H9 (cell line): Measurements from ENCODE around the gene GABBR2. TPM values are rescaled to one million over a fixed set of nuclear protein-coding genes. Genes with fewer than 3 reads are reported as not detected.
"Not testable (repeated sequence)": the region's sequence is repeated elsewhere in the genome, so short reads cannot be mapped to it uniquely, and the experiment has no call there.

Source experiments
- DNase-seq: peaks from one replicate; pipeline ENCODE4 v3.0.0-alpha.2; 2017
- H2AFZ ChIP-seq: one replicate; pipeline ENCODE4 v1.6.1; 2013; ENCODE audit warnings: mild to moderate bottlenecking, low read length, control low read depth, moderate library complexity
- H2AK5ac ChIP-seq: 2 replicates; pipeline ENCODE4 v1.6.1; 2013; ENCODE audit warnings: low read length, control low read depth, mixed read lengths; ENCODE audit not compliant: insufficient read length
- H2BK120ac ChIP-seq: one replicate; pipeline ENCODE4 v1.6.1; 2013; ENCODE audit warnings: low read depth, mild to moderate bottlenecking, low read length, control low read depth, inconsistent platforms; ENCODE audit not compliant: poor library complexity, severe bottlenecking
- H2BK12ac ChIP-seq: 2 replicates; pipeline ENCODE4 v1.6.1; 2013; ENCODE audit warnings: low read length, control low read depth, mixed read lengths, low read depth; ENCODE audit not compliant: insufficient read length
- H2BK15ac ChIP-seq: 2 replicates; pipeline ENCODE4 v1.6.1; 2013; ENCODE audit warnings: low read depth, low read length, control low read depth
- H2BK20ac ChIP-seq: one replicate; pipeline ENCODE4 v1.6.1; 2013; ENCODE audit warnings: low read depth, mild to moderate bottlenecking, low read length, control low read depth, inconsistent platforms; ENCODE audit not compliant: poor library complexity, severe bottlenecking
- H2BK5ac ChIP-seq: 2 replicates; pipeline ENCODE4 v1.6.1; 2013; ENCODE audit warnings: low read length, control low read depth, mixed read lengths; ENCODE audit not compliant: insufficient read length
- H3K14ac ChIP-seq: 2 replicates; pipeline ENCODE4 v1.6.1; 2013; ENCODE audit warnings: low read length, control low read depth; ENCODE audit not compliant: insufficient read depth
- H3K18ac ChIP-seq: 2 replicates; pipeline ENCODE4 v1.6.1; 2013; ENCODE audit warnings: low read depth, mild to moderate bottlenecking, mixed read lengths, low read length, control low read depth; ENCODE audit not compliant: insufficient read length
- H3K23ac ChIP-seq: 2 replicates; pipeline ENCODE4 v1.6.1; 2013; ENCODE audit warnings: low read length, control low read depth, mixed read lengths, low read depth; ENCODE audit not compliant: insufficient read length
- H3K23me2 ChIP-seq: 2 replicates; pipeline ENCODE4 v1.6.1; 2013; ENCODE audit warnings: low read depth, mild to moderate bottlenecking, mixed read lengths, low read length, control low read depth; ENCODE audit not compliant: insufficient read length, poor library complexity, severe bottlenecking
- H3K27ac ChIP-seq: 2 replicates; pipeline ENCODE4 v1.5.1; 2013; ENCODE audit warnings: low read length, control low read depth, mixed read lengths, low read depth; ENCODE audit not compliant: insufficient read length
- H3K27me3 ChIP-seq: 2 replicates; pipeline ENCODE4 v1.6.1; 2013; ENCODE audit warnings: low read length, control low read depth, inconsistent platforms; ENCODE audit not compliant: insufficient read depth
- H3K4ac ChIP-seq: 2 replicates; pipeline ENCODE4 v1.6.1; 2013; ENCODE audit warnings: low read depth, mild to moderate bottlenecking, control low read depth, inconsistent platforms, low read length, moderate library complexity
- H3K4me1 ChIP-seq: 2 replicates; pipeline ENCODE4 v1.6.1; 2013; ENCODE audit warnings: low read length, control low read depth, inconsistent platforms; ENCODE audit not compliant: insufficient read depth
- H3K4me2 ChIP-seq: 2 replicates; pipeline ENCODE4 v1.6.1; 2013; ENCODE audit warnings: low read length, control low read depth, mixed read lengths; ENCODE audit not compliant: insufficient read length, insufficient read depth
- H3K56ac ChIP-seq: 2 replicates; pipeline ENCODE4 v1.6.1; 2013; ENCODE audit warnings: low read depth, mild to moderate bottlenecking, mixed read lengths, low read length, control low read depth; ENCODE audit not compliant: insufficient read length
- H3K79me1 ChIP-seq: 2 replicates; pipeline ENCODE4 v1.6.1; 2013; ENCODE audit warnings: low read depth, mild to moderate bottlenecking, moderate library complexity, low read length, control low read depth, inconsistent platforms; ENCODE audit not compliant: insufficient read depth, poor library complexity, severe bottlenecking
- H3K79me2 ChIP-seq: 2 replicates; pipeline ENCODE4 v1.6.1; 2013; ENCODE audit warnings: low read length, control low read depth, inconsistent platforms; ENCODE audit not compliant: insufficient read depth
- H3K9ac ChIP-seq: 2 replicates; pipeline ENCODE4 v1.6.1; 2013; ENCODE audit warnings: low read length, control low read depth, mixed read lengths; ENCODE audit not compliant: insufficient read length; ENCODE audit errors: extremely low read depth
- H3K9me3 ChIP-seq: one replicate; pipeline ENCODE4 v1.6.1; 2013; ENCODE audit warnings: low read depth, low read length, inconsistent platforms; ENCODE audit not compliant: control insufficient read depth
- H3T11ph ChIP-seq: one replicate; pipeline ENCODE4 v1.6.1; 2013; ENCODE audit warnings: mild to moderate bottlenecking, low read length, control low read depth, inconsistent platforms
- H4K20me1 ChIP-seq: one replicate; pipeline ENCODE4 v1.6.1; 2013; ENCODE audit not compliant: control insufficient read depth, insufficient read length, insufficient read depth
- H4K5ac ChIP-seq: 2 replicates; pipeline ENCODE4 v1.6.1; 2013; ENCODE audit warnings: low read depth, mild to moderate bottlenecking, mixed read lengths, low read length, control low read depth; ENCODE audit not compliant: insufficient read length
- H4K8ac ChIP-seq: replicated peaks from 2 replicates; pipeline ENCODE4 v1.6.1; 2013; ENCODE audit warnings: low read length, control low read depth, mixed read lengths, low read depth; ENCODE audit not compliant: insufficient read length
- H4K91ac ChIP-seq: 2 replicates; pipeline ENCODE4 v1.6.1; 2013; ENCODE audit warnings: low read depth, mild to moderate bottlenecking, moderate library complexity, mixed read lengths, low read length, control low read depth; ENCODE audit not compliant: insufficient read length
- H3K27ac Mint-ChIP-seq, 3 experiments: 2 replicates in 2 of 3; 3 replicates in 1 of 3; pipeline ENCODE4 v1.8.0; 2020 to 2021; ENCODE audit warnings: mixed read lengths in 3 of 3, mild to moderate bottlenecking in 1 of 3, moderate library complexity in 1 of 3
- H3K27me3 Mint-ChIP-seq: 2 replicates; pipeline ENCODE4 v1.8.0; 2021; ENCODE audit warnings: low read depth, mild to moderate bottlenecking, moderate library complexity, mixed read lengths
- H3K36me3 Mint-ChIP-seq, 3 experiments: 2 replicates in 2 of 3; 3 replicates in 1 of 3; pipeline ENCODE4 v1.8.0; 2020 to 2021; ENCODE audit warnings: low read depth in 3 of 3, mixed read lengths in 3 of 3; ENCODE audit not compliant: insufficient read depth in 1 of 3
- H3K4me1 Mint-ChIP-seq, 2 experiments: 2 replicates each; pipeline ENCODE4 v1.8.0; 2020; ENCODE audit warnings: mixed read lengths in 2 of 2
- H3K4me3 Mint-ChIP-seq, 2 experiments: 2 replicates in 1 of 2; 3 replicates in 1 of 2; pipeline ENCODE4 v1.8.0; 2020 to 2021; ENCODE audit warnings: mild to moderate bottlenecking in 2 of 2, mixed read lengths in 2 of 2, moderate library complexity in 1 of 2
- H3K9me3 Mint-ChIP-seq, 2 experiments: 2 replicates in 1 of 2; 3 replicates in 1 of 2; pipeline ENCODE4 v1.8.0; 2020; ENCODE audit warnings: mild to moderate bottlenecking in 2 of 2, mixed read lengths in 2 of 2, moderate library complexity in 1 of 2
- CTCF ChIP-seq: fragments of 200-600 bp; sonication (generic); conservative IDR thresholded peaks from 3 replicates; pipeline ENCODE4 v1.8.0; 2021; ENCODE audit warnings: antibody characterized with exemption, mild to moderate bottlenecking
- WGBS: extraction: QIAGEN DNeasy Blood & Tissue Kit; methylation state at CpG from one replicate; pipeline ENCODE4 v1.1.7; 2013; ENCODE audit warnings: missing lambda C conversion rate, low lambda C conversion rate, mixed read lengths; ENCODE audit not compliant: insufficient read length; ENCODE audit errors: extremely low coverage; 5-methylcytosine and 5-hydroxymethylcytosine counted together
- total RNA-seq: library from RNA; stranded (reverse); gene quantifications from 2 replicates; pipeline ENCODE4 v1.2.1, GENCODE V29; 2021

GABBR2 gene
- total RNA-seq, 1 experiment from 2014 or later = 0.66 TPM

GRCh38 chr9:98465799-98466198 is 242.9 kb downstream of the GABBR2 start:
- H3K18ac ChIP-seq = no peak overlapping the region
- H2BK120ac ChIP-seq = no peak overlapping the region
- H3K23me2 ChIP-seq = no peaks in the 10 kb centered on the region
- no peak overlapping the region for H2BK15ac ChIP-seq
- H3K4ac ChIP-seq = no peak overlapping the region
- H2BK5ac ChIP-seq = no peak overlapping the region
- Mint-ChIP-seq H3K9me3 (peaks cover 33 to 37% of the 10 kb centered on the region in 2 experiments), H3K36me3 (peaks cover 14 to 32% (median 26%) of the 10 kb centered on the region in 3 experiments; a peak in 6 of 7 replicates), H3K27ac (no peak overlapping the region), H3K4me1 (peaks cover 4 to 7% of the 10 kb centered on the region in 2 experiments; a peak in 3 of 4 replicates), H3K27me3 (peaks cover 2% of the 10 kb centered on the region), H3K4me3 (no peak overlapping the region)
- H2AFZ ChIP-seq = no peak overlapping the region
- DNase-seq = no peak
- H4K91ac ChIP-seq = no peak overlapping the region
- H2BK20ac ChIP-seq = no peak overlapping the region
- H3K14ac ChIP-seq = no peak overlapping the region
- H3K4me2 ChIP-seq = no peak overlapping the region
- H2BK12ac ChIP-seq = no peak overlapping the region
- H4K8ac ChIP-seq = no peak overlapping the region
- no peak overlapping the region for H3K27ac ChIP-seq
- H2AK5ac ChIP-seq = no peak overlapping the region
- H3K9ac ChIP-seq = no peak overlapping the region
- no peak overlapping the region for H3K56ac ChIP-seq
- WGBS = no CpG with 5 or more reads among the region's 5 CpGs
- H3T11ph ChIP-seq = no peak overlapping the region
- no peak overlapping the region for H4K5ac ChIP-seq
- no peaks in the 10 kb centered on the region for H3K27me3 ChIP-seq
- H3K79me1 ChIP-seq = no peaks in the 10 kb centered on the region
- H3K9me3 ChIP-seq = no peaks in the 10 kb centered on the region
- H4K20me1 ChIP-seq = no peaks in the 10 kb centered on the region
- TF ChIP-seq CTCF = no peak
- H3K79me2 ChIP-seq = no peaks in the 10 kb centered on the region
- H3K4me1 ChIP-seq = no peaks in the 10 kb centered on the region
- H3K23ac ChIP-seq = no peak overlapping the region

- not testable (repeated sequence) for H3K9me3 ChIP-seq, H3K4me1 ChIP-seq, H2AK5ac ChIP-seq, H2BK12ac ChIP-seq, H3K4me1 Mint-ChIP-seq, H3K27me3 Mint-ChIP-seq, H3K4me2 ChIP-seq, DNase-seq, H3K27ac ChIP-seq, H4K91ac ChIP-seq, H3K23me2 ChIP-seq, H4K5ac ChIP-seq, H3K27ac Mint-ChIP-seq, H3K23ac ChIP-seq, H4K8ac ChIP-seq, H2AFZ ChIP-seq, H2BK120ac ChIP-seq, H3K18ac ChIP-seq, H3K9ac ChIP-seq, H3K27me3 ChIP-seq, H3K79me2 ChIP-seq, H3K56ac ChIP-seq, H4K20me1 ChIP-seq, H3T11ph ChIP-seq, H3K14ac ChIP-seq, H2BK15ac ChIP-seq, H2BK5ac ChIP-seq, H3K79me1 ChIP-seq, H2BK20ac ChIP-seq, H3K4ac ChIP-seq, H3K4me3 Mint-ChIP-seq
- Mint-ChIP-seq H3K36me3 (peaks cover 14 to 41% (median 30%) of the 10 kb centered on the region in 3 experiments; a peak in 6 of 7 replicates), H3K9me3 (peaks cover 42 to 43% of the 10 kb centered on the region in 2 experiments)
- no CpG with 5 or more reads among the region's 30 CpGs for WGBS
Observed at GRCh38 chr9:98464156-98464690, 244.5 kb downstream of the GABBR2 start.
